ENCODE results near the gene IGSF21. TPM values are rescaled to one million over a fixed set of nuclear protein-coding genes. Genes with fewer than 3 reads are reported as not detected.

IGSF21 gene
- total and polyA plus RNA-seq, 2 of the 8 experiments (the other 6 are each of a cell fraction or from before 2014, with no cell fraction given): 22.5 to 28.5 TPM

DNA sequence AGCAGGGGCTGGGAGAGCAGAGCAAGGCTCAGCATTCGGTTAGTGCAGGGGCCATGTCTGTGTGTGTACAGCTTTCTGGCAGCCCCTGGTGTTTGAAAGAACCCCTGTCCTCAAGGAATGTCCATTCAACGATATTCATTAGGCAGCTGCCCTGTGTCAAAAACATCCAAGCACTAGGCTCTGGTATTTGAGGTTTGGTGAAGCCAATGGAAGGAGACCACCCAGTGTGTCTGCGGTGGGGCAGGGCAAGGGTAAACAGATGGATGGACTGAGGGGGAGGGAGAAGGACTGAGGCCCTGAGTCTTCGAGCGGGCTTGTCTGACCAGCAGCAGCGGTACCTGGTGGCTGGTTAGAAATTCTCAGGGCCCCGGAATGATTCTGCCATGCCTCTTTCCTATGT, 217.5 kb downstream of the IGSF21 start:
- Histone ChIP-seq H3K56ac (replicated peaks; ENCODE audit: insufficient read length, low read depth, low read length) (no peak overlapping the region), H3K9me3 (ENCODE audit: insufficient read depth in 2 of 2, low read depth in 1 of 2, low read length in 1 of 2) (no peaks in the 10 kb centered on the region), H2AFZ (ENCODE audit: low read length) (no peak overlapping the region), H3K4me3 (ENCODE audit: extremely low read depth in 1 of 4, insufficient read depth in 2 of 4, low read depth in 3 of 4, low read length in 4 of 4) (no peak overlapping the region), H3K23me2 (ENCODE audit: low read depth, low read length) (no peaks in the 10 kb centered on the region), H2BK12ac (ENCODE audit: low read depth, low read length) (peak overlapping the region; percentile 19; the same call in 1 of the 2 replicates), H2BK5ac (ENCODE audit: low read depth, low read length) (peak overlapping the region; percentile 26; the same call in 1 of the 2 replicates), H3K27me3 (replicated peaks in 1 of 4; ENCODE audit: control insufficient read depth in 3 of 4, extremely low read depth in 1 of 4, insufficient read depth in 3 of 4, low read length in 3 of 4) (peaks cover 0 to 8% (median 5%) of the 10 kb centered on the region in 4 experiments; a peak in 5 of 7 replicates), H4K91ac (replicated peaks; ENCODE audit: insufficient read length, low read length) (no peak overlapping the region), H2BK120ac (replicated peaks; ENCODE audit: low read depth, low read length) (no peak overlapping the region), H2BK20ac (ENCODE audit: low read length) (no peak overlapping the region; the same call in 1 of the 2 replicates), H4K8ac (ENCODE audit: extremely low read depth, insufficient read depth, low read length) (no peak overlapping the region; the same call in 1 of the 2 replicates), H3K9ac (replicated peaks in 1 of 4; ENCODE audit: extremely low read depth in 1 of 4, low read depth in 3 of 4, low read length in 3 of 4) (no peak overlapping the region), H4K5ac (ENCODE audit: insufficient read length, low read depth, low read length) (no peak overlapping the region), H3K79me2 (ENCODE audit: control insufficient read depth in 1 of 2, insufficient read depth in 2 of 2, low read length in 2 of 2) (no peaks in the 10 kb centered on the region), H3K27ac (ENCODE audit: low read depth, low read length) (no peak overlapping the region), H4K20me1 (replicated peaks in 1 of 2; ENCODE audit: control insufficient read depth in 1 of 2, insufficient read depth in 2 of 2, low read length in 2 of 2) (no peaks in the 10 kb centered on the region), H3K79me1 (ENCODE audit: low read depth, low read length) (no peaks in the 10 kb centered on the region), H2AK5ac (ENCODE audit: low read depth, low read length) (no peak overlapping the region), H3K4me2 (ENCODE audit: insufficient read depth in 1 of 2, low read depth in 2 of 2, low read length in 2 of 2) (no peak overlapping the region; a peak in 1 of 4 replicates), H3K4me1 (replicated peaks in 1 of 4; ENCODE audit: control insufficient read depth in 3 of 4, insufficient read depth in 4 of 4, low read length in 3 of 4) (peaks cover 0 to 6% (median 2%) of the 10 kb centered on the region in 4 experiments; a peak in 4 of 7 replicates), H3K14ac (ENCODE audit: insufficient read length) (no peak overlapping the region), H3K36me3 (ENCODE audit: control insufficient read depth in 2 of 4, insufficient read depth in 4 of 4, low read length in 3 of 4) (no peaks in the 10 kb centered on the region), H2BK15ac (ENCODE audit: low read length) (0 out of 2 replicates have a peak overlapping the region, but pooled peaks have one; percentile 1), H3K4ac (replicated peaks; ENCODE audit: insufficient read length, low read depth, low read length) (no peak overlapping the region), H3K23ac (ENCODE audit: insufficient read length) (no peak overlapping the region), H3K18ac (ENCODE audit: extremely low read depth, low read length) (peak overlapping the region; percentile 22; the same call in 1 of the 2 replicates)
- TF ChIP-seq CHD2 (IDR thresholded peaks at IDR 0.05; ENCODE audit: low read length): no peak
- TF ChIP-seq FOSL1 (IDR thresholded peaks at IDR 0.05; ENCODE audit: insufficient read depth, low read depth, low read length): no peak
- no peak for TF ChIP-seq NRF1 (IDR thresholded peaks at IDR 0.05; ENCODE audit: low read depth, low read length)
- TF ChIP-seq, protein P1, sequence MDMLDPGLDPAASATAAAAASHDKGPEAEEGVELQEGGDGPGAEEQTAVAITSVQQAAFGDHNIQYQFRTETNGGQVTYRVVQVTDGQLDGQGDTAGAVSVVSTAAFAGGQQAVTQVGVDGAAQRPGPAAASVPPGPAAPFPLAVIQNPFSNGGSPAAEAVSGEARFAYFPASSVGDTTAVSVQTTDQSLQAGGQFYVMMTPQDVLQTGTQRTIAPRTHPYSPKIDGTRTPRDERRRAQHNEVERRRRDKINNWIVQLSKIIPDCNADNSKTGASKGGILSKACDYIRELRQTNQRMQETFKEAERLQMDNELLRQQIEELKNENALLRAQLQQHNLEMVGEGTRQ (IDR thresholded peaks at IDR 0.05; ENCODE audit: low read length): no peak
- no peak for TF ChIP-seq SIX5 (IDR thresholded peaks at IDR 0.05; ENCODE audit: low read depth, low read length)
- no peak for TF ChIP-seq PHF8 (conservative IDR thresholded peaks at IDR 0.05; ENCODE audit: low read depth, low read length)
- FAIRE-seq (no peak), DNase-seq (ENCODE audit: low read depth in 1 of 2, low spot score in 2 of 2) (no peak)
- WGBS, 2 experiments (ENCODE audit: extremely low coverage in 1 of 2, insufficient coverage in 1 of 2, insufficient read length in 1 of 2, insufficient replicate concordance in 2 of 2, low coverage in 1 of 2, low lambda C conversion rate in 2 of 2, missing lambda C conversion rate in 1 of 2): 95% methylated on average over 7 of the region's 7 CpGs; no CpG with 5 or more reads in 1 of the 2 experiments
- POLR2A ChIA-PET (ENCODE audit: partially characterized antibody): interaction anchor here (1.1 to 2.8 kb wide), 4 partner anchors 9 to 92 kb away, joined by 3 to 6 read pairs (median 4); no protein-coding TSS in a partner anchor
- CTCF ChIA-PET (ENCODE audit: partially characterized antibody): interaction anchor here (0.5 to 12.2 kb wide), 41 partner anchors 9 to 402 kb away, joined by 3 to 132 read pairs (median 4); partner anchors contain the start of gene KLHDC7A
